A549 treated with Hydrocortisone at 1 μM for 4 hours (cell line): ENCODE data around the gene AKAP17A. TPM values are rescaled to one million over a fixed set of nuclear protein-coding genes. Genes with fewer than 3 reads are reported as not detected.

ENCODE experiments used
- total RNA-seq: library from RNA; stranded (reverse); fragments of 200-300 nt; extraction: Qiagen RNA extraction; gene quantifications from 5 replicates; pipeline ENCODE4 v1.2.3, GENCODE V29; 2022

The AKAP17A gene
- 30.4 to 36.7 TPM (median 35.4 TPM) in 5 replicates for total RNA-seq

GRCh38 chrX:1591102-1591862, at the start of gene AKAP17A:
AKAP17A (plus strand) TSS chrX:1591604; CDS start chrX:1593463, 1,859 bp downstream.

GRCh38 chrX:1614927-1615326, 23.5 kb downstream of the AKAP17A start, which contains the start of gene ASMT:
ASMT (plus strand) TSS chrX:1615059; CDS start chrX:1615200, 141 bp downstream.

Other genes starting within 250 kb of the AKAP17A start
- gene SLC25A6, start 199.5 kb upstream of the AKAP17A start, total RNA-seq: 412 to 467 TPM (median 445 TPM) in 5 replicates
- gene ASMTL, start 138.7 kb upstream of the AKAP17A start, total RNA-seq: 17.2 to 21.0 TPM (median 20.3 TPM) in 5 replicates
- 0.02 to 0.06 TPM (median 0.05 TPM) in 3 of 5 replicates, not detected in the others for gene P2RY8, start 54.4 kb upstream of the AKAP17A start, total RNA-seq
- 0.15 to 0.25 TPM (median 0.17 TPM) in 5 replicates for gene ASMT, start 23.5 kb downstream of the AKAP17A start, total RNA-seq